AG20443 (cell line): Measurements from ENCODE around the gene B4GALT2.

Source experiments
- DNase-seq: peaks from one replicate; pipeline ENCODE4 v3.0.0; 2012; ENCODE audit warnings: low spot score, mixed read lengths

The B4GALT2 gene

GRCh38 chr1:43946236-43947060, 32.6 kb upstream of the B4GALT2 start, which contains the start of gene IPO13:
Gene IPO13, plus strand, starts transcription at chr1:43946950. Its CDS starts 651 bp downstream, at chr1:43947601.
- DNase-seq = peak; percentile 98

- peak; percentile 34 for DNase-seq
Measured at GRCh38 chr1:43947061-43947873, 31.7 kb upstream of the B4GALT2 start.

- no peak for DNase-seq
Measured at GRCh38 chr1:43947874-43948437, 31.1 kb upstream of the B4GALT2 start.

DNA sequence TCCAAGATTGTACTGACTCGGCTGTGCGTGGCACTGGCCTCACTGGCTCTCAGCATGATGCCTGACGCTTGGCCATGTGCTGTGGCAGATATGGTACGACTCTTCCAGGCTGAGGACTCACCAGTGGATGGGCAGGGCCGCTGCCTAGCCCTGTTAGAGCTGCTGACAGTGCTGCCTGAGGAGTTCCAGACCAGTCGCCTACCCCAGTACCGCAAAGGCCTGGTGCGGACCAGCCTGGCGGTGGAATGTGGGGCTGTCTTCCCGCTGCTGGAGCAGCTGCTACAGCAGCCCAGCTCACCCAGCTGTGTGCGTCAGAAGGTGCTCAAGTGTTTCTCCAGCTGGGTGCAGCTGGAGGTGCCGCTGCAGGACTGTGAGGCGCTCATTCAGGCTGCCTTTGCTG, 29.3 kb upstream of the B4GALT2 start:
- no peak for DNase-seq

DNA sequence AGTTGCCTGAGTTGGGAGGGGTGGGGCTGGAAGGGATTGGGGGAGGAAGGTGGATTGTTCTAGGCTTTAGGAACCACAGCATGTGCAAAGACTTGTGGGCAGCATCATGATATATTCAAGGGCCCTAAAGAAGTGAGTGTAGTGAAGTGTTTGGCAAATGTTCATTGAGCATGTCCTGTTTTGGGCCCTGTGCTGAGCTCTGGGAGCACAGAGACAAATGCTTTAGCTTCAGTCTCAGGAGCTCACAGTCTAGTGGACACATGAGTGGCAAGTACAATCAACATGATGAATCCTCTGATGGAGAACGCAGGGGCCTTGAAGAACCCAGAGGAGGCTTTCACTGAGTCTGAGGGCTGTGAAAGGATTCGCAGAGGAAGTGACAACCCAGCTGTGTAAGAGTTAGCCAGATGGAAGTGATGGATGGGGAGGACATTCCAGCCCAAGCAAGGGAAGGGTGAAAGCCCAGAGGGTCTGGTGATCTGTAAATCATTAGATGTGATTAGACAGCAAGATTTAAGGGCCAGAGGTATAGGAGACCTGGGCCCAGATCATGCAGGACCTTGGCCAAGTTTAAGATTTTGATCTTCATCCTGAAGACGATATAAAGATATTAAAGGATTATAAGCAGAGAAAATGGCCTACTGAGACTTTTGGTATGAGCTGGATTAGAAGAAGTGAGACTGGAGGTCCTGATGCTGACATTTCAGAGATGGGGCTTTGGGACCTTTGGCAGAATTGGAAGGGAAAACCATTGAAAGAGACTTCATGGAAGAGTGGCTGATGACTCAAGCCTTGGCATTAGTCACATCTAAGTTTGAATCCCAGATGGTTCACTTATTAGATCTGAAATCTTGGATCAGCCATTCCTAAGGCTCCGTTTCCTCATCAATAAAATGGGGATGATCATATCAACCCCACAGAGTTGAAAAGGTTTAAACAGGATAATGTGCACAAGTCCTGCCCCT, 27.7 kb upstream of the B4GALT2 start:
- DNase-seq = no peak

DNA sequence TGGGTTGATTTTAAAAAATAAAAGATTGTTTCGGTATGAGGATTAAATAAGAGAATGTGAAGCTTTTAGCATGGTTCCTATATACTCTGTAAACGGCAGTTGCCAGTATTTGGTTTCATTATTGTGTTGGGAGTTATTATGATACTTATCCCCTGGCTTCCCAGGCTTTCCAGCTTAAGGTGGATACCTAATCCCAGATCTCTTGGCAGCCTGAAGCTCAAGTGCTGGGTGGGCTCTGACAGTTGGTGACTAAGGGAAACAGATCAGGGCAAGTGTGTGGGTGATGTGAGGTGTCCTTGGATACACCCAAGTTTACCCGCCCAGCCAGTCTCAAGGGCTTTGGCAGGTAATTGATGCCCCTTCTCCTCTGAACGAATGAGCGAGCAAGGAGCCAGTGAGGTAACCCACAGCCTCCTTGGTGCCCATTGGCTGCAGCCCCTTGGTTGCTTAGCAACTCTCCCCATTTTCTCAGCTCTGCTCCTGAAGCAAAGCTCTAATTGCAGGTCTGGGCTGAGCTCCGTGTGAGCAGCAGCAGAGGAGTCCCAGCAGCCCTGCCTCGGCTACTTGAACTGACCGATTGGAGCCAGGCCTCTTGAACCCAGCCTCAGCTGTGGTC, 26.2 kb upstream of the B4GALT2 start:
- no peak for DNase-seq

DNA sequence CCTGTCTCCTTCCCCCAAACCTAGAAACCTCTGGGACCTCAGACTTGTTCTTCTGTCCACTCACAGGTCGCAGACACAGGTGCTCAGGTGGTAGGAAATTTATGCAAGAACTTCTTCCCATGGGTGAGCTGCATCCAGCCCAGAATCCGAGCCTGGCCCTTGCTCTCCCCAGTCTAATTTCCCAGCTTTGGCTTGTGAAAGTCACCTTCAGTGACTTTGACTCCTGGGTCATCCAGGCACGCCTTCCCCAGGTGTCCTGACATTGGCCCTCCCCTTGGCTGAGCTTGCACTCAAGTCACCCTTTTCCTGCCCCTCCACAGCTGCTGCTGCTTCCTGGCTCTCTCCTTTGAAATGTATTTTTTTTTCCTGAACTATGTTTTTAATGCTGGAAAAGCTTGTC, 25.6 kb upstream of the B4GALT2 start:
- DNase-seq = no peak

DNA sequence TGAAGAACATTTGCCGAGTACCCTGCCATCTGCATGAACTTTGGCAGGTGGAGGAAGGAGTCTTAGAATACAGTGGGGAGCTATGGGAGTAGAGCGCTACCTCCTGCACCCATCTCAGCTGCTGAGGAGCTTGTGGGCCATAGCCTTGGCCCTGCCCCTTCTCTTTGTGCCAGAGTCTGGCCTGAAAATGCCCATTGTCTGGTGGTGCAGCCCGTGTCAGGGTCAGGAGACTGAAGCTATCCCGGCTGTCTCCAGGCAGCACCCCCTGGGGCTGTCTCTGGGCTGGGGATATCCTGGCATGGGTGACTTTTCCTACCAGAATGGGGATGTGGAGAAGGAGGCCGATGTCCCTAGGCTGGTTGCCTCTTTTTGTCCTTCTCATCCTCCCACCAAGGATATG, 25.0 kb upstream of the B4GALT2 start:
- no peak for DNase-seq

DNA sequence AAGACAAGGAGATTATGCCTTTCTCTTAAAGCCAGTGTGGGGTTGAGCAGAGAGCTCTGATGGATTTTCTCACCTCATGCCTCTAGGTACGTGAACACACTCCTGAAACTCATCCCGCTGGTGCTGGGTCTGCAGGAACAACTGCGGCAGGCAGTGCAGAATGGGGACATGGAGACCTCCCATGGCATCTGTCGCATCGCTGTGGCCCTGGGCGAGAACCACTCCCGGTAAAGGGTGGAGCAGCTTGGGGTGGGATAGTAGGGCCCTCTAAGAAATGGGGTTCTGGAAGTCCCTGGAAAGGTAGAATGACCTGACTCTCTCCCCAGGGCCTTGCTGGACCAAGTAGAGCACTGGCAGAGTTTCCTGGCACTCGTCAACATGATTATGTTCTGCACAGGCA, 22.8 kb upstream of the B4GALT2 start:
- no peak for DNase-seq

DNA sequence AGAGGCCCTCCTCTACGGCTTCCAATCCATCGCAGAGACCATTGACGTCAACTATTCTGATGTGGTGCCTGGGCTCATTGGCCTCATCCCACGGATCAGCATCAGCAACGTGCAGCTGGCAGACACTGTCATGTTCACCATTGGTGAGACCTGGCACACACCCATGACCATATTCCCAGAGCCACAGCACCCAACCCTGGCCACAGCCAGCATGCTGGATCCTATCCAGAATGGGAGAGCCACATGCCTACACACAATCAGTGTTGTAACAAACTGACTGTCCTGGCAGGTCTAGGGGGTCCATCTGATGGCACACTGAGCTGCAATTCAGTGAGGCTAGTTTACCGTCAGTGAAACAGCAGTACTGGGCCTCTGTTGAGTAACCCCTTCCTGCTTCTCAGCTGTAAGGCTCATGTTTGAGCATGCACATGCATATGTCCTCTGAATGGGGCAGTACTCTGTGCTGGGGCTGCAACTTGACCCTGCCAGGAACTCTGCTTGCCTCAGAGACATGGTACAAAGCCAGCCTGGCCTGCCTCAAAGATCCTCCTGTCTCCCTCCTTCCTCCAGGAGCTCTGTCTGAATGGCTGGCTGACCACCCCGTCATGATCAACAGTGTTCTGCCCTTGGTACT, 21.5 kb upstream of the B4GALT2 start:
- DNase-seq = no peak

DNA sequence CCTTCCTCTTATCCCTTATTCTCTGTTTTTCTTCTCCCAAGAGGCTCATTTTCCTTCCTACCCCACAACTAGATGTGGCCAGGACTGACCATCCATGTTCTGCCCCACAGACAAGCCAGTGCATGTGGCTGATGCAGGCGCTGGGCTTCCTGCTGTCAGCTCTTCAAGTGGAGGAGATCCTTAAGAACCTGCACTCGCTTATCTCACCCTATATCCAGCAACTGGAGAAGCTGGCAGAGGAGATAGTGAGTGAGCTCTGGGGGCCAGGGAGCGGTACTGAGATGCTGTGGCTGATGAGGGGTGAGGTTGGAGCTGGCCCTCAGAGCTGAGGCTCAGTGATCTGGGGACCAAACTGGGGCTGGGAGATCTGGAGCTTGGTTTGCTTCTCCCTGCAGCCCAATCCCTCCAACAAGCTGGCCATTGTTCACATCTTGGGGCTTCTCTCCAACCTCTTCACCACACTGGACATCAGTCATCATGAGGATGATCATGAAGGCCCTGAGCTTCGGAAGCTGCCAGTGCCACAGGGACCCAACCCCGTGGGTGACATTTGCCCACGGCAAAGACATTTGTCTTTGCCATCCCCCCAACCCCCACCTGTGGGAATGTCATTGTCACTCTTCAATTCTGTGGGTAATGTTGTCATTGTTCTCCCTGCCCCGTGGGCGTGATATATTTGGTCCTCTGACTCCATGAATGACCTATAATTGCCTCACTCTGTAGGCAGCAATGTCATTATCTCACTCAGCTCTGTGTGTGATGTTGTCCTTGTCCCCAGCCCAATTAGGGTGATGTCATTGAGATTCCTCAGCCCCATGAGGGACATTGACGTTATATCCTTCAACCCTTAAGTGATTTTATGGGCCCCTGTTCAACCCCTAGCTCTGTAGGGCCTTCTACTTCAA, 20.4 kb upstream of the B4GALT2 start:
- no peak for DNase-seq

GRCh38 chr1:43960798-43961197, 18.2 kb upstream of the B4GALT2 start:
- no peak for DNase-seq

DNA sequence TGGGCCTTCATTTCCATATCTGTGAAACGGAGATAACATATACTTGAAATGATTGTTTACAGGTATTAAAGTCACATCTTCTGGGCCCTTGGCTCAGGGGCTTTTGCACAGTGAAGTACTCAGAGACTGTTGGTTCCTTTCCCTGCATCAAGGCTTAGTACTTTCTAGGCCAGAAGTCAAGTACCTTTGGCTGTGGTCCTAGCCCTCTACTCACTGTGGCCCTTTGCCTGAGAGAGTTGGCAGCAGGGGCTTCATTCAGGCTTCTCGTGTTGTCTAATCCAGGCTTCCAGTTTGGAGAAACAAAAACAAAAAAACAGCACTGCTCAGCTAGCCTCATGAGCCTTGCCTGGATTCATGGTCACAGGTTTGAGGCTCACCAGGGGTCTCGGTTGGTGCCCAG, 17.3 kb upstream of the B4GALT2 start:
- no peak for DNase-seq

GRCh38 chr1:43962324-43962723, 16.7 kb upstream of the B4GALT2 start:
- DNase-seq = no peak

- no peak for DNase-seq
Measured at GRCh38 chr1:43963006-43963405, 16.0 kb upstream of the B4GALT2 start.

GRCh38 chr1:43963890-43964289, 15.1 kb upstream of the B4GALT2 start:
- DNase-seq = no peak

- no peak for DNase-seq
Measured at GRCh38 chr1:43965316-43965715, 13.7 kb upstream of the B4GALT2 start.

DNA sequence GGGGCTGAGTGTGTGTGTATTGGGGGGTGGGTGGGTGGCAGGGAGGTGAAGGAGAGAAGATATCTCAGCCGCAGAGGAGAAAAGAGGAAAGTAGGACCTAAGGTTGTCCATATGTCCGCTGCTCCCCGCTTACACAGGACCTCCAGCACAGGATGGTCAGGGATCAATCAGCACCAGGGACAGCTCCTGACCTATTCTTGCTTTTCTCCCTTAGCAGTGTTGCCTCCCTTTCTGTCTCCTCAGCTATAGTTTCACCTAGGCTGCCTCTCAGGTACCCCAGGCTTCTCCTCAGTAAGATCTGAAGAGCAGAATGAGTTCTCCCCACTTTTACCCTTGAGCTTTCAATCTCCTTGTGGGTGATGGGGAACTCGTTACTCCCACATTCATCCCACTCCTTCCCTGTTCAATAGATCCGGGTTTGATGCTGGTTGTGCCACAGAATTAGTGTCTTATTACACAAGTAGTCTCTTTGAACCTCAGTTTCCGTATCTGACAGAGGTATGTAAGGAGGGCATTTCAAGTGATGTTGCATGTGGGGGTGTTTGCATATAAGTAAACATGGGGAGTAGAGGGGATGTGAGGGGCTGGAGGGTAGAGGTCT, 10.6 kb upstream of the B4GALT2 start:
- DNase-seq = peak; percentile 34

DNA sequence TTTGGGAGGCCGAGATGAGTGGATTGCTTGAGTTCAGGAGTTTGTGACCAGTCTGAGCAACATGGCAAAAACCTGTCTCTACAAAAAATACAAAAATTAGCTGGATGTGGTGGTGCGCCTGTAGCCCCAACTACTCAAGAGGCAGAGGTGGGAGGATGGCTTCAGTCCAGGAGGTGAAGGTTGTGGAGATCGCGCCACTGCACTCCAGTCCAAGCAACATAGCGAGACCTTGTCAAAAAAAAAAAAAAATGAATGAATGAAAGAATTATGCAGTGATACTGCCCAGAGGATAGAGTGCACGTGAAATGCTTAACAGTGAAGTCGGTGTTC, 9.6 kb upstream of the B4GALT2 start:
- DNase-seq = no peak
